HG02678 (cell line): ENCODE data around the gene USP24.

Experiments used
- ATAC-seq: cut with Tn5 transposase; IDR thresholded peaks from one replicate; pipeline ENCODE4 v1.9.1; 2021; ENCODE audit warnings: mild to moderate bottlenecking, moderate library complexity; ENCODE audit not compliant: unreplicated experiment

USP24 gene, protein sequence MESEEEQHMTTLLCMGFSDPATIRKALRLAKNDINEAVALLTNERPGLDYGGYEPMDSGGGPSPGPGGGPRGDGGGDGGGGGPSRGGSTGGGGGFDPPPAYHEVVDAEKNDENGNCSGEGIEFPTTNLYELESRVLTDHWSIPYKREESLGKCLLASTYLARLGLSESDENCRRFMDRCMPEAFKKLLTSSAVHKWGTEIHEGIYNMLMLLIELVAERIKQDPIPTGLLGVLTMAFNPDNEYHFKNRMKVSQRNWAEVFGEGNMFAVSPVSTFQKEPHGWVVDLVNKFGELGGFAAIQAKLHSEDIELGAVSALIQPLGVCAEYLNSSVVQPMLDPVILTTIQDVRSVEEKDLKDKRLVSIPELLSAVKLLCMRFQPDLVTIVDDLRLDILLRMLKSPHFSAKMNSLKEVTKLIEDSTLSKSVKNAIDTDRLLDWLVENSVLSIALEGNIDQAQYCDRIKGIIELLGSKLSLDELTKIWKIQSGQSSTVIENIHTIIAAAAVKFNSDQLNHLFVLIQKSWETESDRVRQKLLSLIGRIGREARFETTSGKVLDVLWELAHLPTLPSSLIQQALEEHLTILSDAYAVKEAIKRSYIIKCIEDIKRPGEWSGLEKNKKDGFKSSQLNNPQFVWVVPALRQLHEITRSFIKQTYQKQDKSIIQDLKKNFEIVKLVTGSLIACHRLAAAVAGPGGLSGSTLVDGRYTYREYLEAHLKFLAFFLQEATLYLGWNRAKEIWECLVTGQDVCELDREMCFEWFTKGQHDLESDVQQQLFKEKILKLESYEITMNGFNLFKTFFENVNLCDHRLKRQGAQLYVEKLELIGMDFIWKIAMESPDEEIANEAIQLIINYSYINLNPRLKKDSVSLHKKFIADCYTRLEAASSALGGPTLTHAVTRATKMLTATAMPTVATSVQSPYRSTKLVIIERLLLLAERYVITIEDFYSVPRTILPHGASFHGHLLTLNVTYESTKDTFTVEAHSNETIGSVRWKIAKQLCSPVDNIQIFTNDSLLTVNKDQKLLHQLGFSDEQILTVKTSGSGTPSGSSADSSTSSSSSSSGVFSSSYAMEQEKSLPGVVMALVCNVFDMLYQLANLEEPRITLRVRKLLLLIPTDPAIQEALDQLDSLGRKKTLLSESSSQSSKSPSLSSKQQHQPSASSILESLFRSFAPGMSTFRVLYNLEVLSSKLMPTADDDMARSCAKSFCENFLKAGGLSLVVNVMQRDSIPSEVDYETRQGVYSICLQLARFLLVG (N-terminal part only)

DNA sequence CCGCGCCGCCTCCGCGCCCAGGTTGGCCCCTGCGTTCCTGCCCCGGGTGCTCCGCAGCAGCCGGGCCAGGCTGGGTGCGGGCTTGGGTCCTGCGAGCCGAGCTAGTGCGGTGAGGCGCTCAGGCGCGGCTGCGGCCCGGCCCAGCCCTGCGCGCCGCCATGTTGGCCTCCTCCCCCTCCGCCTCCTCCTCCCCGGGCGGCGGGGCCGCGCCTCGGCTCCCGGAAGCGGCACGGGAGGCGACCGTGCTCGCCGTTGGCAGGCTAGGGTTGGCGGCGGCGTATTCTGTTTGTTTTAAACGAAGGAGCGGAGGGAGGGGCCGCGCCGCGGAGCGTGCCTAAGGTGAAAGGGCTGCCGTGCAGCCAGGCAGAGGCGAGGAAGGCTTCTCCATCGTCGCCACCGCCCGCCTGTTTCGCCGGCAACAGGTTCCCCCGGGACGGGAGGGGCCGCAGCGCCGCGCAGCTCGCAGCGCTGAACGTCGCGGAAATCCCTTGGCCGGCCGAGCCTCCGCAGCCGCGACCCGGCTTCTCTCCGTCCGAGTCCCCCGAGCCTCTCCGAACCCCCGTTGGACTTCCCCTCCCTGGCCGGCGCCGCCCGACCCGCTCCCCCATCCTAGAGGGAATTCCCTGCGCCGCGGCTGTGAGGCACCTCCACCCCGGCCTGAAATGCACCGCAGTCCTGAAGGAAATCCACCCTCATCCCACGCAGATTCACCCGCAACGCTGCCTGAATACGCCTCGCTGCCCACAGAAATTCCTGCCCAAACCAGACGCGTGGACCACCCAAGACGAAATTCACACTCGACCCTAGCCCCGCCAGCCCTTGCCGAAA is at the start of gene USP24:
TSS of gene USP24 (minus strand) at position 171 of the 828 bp plus-strand sequence. CDS start 251 bp downstream, outside the sequence.
- peak; percentile 85 for ATAC-seq

GRCh38 chr1:55262822-55263221 is 47.7 kb upstream of the USP24 start:
- no peak for ATAC-seq

- peak; percentile 52 for ATAC-seq
Observed at GRCh38 chr1:55259911-55260609, 44.9 kb upstream of the USP24 start.

DNA sequence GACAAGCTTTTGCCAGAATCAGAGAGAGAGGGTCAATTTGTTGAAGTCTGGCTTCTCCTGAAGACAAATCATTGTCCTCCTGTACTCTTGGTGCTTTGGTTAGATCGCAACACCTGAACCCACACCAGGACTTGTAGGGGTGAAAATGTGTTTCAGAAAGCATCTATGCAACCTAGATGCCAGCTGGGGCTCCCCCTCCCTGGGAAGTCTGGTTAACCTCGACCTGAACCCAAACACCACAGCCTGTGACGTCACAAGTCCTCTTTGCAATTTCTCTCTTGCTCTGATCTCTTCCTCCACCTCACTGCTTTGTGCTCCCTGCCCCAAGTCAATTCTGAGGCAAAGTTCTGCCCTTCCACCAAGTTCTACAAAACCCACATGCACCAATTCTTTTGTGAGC is 42.8 kb upstream of the USP24 start:
- no peak for ATAC-seq

DNA sequence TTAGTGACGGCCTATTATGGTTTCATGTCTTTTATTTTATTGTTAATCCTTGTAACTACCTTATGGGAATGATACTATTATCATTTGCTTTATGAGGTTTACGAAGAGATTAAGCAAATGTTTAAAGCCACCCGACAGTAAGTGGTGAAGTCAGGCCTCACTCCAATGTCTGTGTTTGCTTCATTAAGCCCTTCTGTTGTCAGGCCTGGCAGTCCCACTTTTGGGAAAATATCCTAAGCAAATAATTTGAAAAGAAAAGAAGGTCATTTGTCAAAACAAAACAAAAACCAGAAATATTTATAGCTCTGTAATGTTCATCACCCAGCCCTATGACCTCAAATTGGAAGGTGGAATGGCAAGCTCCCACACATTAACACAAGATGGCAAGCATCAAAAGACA is 40.7 kb upstream of the USP24 start:
- ATAC-seq, result no peak

DNA sequence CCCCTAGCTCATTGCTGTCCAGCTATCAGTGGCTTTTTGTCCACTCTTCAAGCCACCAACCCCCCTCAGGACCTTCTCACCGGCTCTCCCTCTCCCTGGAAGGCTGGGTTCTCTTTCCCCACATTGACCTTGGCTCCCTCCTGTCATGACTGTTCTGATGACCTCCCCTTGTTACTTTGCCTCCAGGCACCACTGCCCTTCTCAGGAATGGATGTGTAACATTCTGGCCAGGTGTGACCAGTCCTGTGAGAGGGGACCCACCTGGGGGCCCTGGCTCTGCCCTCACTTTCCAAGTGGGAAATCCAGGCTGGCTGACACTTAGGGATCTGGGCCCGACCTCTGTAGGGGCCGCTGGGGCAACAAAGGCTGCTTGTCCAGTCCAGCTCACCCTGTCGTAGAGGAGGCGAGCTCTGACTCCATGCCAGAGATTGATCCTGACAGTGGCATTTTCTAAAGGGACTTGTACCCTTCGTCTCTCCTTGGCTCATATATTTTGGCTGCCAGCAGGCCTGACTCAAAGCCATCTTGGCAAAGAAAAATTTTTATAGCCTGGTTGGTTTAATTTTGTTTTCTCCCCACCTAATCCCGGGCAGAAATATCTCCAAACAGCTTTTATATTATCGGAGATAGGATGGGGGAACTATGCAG is 37.9 kb upstream of the USP24 start:
- ATAC-seq, result no peak

DNA sequence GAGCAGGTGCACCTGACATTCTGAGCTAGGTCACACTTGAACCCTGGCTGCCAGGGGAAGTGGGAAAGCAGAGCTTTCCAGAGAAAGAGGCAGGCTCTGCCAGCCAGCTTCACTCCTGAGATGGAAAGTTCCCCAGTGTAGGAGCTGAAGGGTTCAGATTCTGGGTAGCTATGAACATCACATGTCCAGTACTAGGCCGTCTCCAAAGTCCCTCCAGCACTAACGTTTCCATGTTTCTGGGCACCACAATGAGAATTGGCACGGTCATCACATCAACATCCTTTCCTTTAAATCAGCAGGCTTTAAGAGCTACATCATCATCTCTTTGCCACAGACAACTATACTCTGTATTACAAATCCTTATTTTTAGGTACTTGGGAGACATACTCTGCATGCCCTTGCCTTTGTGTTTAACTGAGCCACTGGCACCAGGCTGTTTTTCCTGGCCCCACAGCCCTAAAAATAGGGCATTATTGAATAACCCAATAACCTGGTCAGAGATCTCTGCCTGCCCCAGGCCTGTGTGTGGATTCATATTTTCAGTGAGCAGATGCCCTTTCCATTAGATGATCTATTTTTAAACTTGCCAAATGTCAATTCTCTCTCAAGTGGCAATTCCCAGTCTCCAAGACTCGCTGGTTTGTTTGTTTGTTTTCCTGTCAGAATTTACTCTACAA is 35.4 kb upstream of the USP24 start:
- ATAC-seq, result no peak

DNA sequence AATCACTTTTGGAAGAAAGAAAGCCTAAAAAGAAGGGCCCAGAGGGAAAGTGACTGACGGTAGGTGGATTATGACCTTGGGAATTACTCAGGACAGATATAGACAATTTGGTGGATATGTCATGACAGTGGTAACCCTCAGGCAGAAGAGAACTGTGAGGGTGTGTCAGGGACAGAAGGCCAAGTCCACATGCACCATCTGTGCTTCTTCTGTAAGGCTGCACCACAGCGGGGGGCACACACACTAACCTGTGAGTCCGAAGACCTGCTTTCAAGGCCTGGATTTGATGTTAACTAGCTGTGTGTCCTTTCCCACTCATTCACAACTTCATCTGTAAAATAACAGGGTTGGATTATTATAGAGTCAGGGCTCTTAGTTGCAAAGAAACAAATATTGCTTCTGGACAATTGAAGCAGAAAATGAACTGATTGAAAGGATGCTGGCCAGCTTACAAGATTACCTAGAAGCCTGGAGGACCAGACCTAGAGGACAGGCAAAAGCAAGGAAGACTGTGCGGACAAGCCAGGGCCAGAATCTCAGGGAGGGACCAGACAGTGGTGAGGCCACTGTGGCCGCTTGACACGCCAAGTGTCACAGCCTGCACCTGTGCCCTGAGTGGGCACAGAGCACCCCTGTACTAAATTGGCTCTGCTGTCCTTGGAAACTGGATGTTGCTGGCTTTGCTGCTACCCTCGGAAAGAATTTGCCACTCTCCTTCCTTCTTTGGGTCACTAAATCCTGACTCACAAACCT is 34.7 kb upstream of the USP24 start:
- no peak for ATAC-seq

DNA sequence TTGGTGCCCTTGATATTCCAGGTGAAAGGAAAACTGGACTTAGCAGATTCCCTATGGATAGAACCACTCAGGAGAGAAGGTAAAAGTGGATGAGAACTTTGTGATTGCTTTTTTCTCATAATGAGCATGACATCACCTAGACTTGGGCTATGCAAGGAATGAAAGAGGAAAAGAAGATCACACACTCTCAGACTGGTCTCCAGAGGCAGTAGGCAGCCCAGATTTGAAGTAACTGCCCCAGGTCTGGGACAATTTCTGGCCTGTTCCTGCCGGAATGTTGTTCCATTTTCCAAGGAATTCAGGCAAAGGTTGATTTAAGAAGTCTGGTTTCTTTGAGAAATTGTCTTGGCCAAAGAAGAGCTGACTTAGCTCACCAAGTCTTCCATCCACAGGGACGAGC is 31.7 kb upstream of the USP24 start:
- ATAC-seq, result no peak

DNA sequence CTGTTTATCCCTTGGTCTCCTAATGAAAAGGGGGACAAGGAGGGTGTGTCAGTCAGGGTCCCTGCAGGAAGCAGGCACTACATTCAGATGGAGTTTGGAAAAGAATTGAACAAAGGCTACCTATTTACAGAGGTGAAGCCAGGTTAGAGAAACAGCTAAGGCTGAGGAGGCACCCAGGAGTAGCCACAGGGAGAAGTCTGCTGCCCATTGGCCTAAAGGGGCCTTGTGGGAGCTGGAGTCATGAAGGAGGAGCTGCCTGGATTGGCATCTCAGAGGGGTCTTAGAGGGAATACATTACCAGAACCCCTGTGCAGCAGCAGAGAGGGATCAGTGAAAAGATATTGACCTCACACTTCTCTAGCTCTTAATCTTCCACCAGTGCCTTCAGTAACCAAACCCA is 31.2 kb upstream of the USP24 start:
- no peak for ATAC-seq

GRCh38 chr1:55245781-55246180 is 30.6 kb upstream of the USP24 start:
- no peak for ATAC-seq

DNA sequence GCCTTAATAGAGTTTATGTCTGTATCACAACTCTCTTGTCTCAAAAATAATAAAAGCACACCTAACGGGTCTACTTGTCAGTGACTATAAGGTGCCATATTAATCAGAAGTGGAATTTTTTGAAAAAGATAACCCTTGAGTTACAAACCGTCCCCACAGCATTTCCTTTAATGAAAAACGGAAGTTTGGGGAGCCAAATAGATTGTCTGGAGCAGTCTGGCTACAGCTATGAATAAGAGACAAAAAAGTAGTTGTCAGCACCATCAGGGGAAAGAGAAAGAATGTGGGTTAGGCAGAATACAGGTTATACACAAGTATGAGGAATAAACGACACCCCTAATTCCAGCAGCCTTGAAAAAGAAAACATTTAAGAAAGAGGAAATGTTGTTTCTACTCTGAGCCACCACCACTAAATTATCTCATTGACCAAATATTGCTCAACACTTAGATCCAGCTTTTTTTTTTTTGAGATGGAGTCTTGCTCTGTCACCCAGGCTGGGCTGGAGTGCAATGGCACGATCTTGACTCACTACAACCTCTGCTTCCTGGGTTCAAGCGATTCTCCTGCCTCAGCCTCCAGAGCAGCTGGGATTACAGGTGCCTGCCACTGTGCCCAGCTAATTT is 29.4 kb upstream of the USP24 start:
- ATAC-seq, result no peak

GRCh38 chr1:55243655-55244054 is 28.5 kb upstream of the USP24 start:
- no peak for ATAC-seq

- ATAC-seq, result no peak
Observed at GRCh38 chr1:55239548-55239947, 24.4 kb upstream of the USP24 start.

- no peak for ATAC-seq
Observed at GRCh38 chr1:55235722-55236121, 20.6 kb upstream of the USP24 start.

DNA sequence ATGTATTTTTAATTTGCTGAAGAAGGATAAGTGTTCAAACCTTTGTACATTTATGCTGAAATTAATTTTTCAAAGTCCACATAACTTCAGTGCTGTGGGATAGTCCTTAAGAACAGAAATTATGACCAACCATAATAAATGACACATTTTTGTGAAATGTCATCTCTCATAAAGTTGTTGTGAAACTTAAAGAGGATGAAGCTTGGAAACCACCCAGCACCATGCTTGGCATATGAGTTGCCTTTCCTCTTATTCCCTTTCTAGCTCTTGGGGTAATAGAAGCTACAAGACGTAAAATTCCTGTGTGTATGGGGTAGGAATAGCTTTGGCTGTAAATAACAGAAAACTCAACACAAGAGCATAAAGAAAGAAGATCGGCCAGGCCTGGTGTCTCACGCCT is 18.9 kb upstream of the USP24 start:
- ATAC-seq, result no peak

- ATAC-seq, result no peak
Observed at GRCh38 chr1:55233145-55233777, 18.1 kb upstream of the USP24 start.
